Uterus (tissue), 4 donors: ENCODE data around the gene ZFYVE27. TPM values are rescaled to one million over a fixed set of nuclear protein-coding genes. Genes with fewer than 3 reads are reported as not detected.

Source experiments
- DNase-seq, 2 donors: peaks; one replicate each; pipeline ENCODE4 v3.0.0-alpha.2; 2019 to 2020
- H3K27ac ChIP-seq, 2 donors: fragments of 200-600 bp; sonication (generic); 1 replicate in 1 of 2; 2 replicates in 1 of 2; pipeline ENCODE4 v1.5.1; 2016 to 2018
- H3K27me3 ChIP-seq, 2 donors: fragments of 200-600 bp; sonication (generic); one replicate each; pipeline ENCODE4 v1.5.1; 2018 to 2019; ENCODE audit warnings: control low read depth in 1 of 2
- H3K36me3 ChIP-seq, 2 donors: fragments of 200-600 bp; sonication (generic); one replicate each; pipeline ENCODE4 v1.5.1; 2019; ENCODE audit warnings: control low read depth in 1 of 2
- H3K4me1 ChIP-seq, 2 donors: fragments of 200-600 bp; sonication (generic); one replicate each; pipeline ENCODE4 v1.5.1; 2018 to 2019; ENCODE audit warnings: control low read depth in 1 of 2
- H3K4me3 ChIP-seq, 2 donors: fragments of 200-600 bp; sonication (generic); 1 replicate in 1 of 2; 2 replicates in 1 of 2; pipeline ENCODE4 v1.5.1; 2018 to 2019; ENCODE audit warnings: mild to moderate bottlenecking in 1 of 2
- H3K9me3 ChIP-seq, 2 donors: fragments of 200-600 bp; sonication (generic); one replicate each; pipeline ENCODE4 v1.5.1; 2019; ENCODE audit warnings: control low read depth in 1 of 2
- POLR2A ChIP-seq, 2 donors: fragments of 450-650 bp; IDR thresholded peaks; one replicate each; pipeline ENCODE4 v1.6.1; 2016; ENCODE audit warnings: antibody characterized with exemption in 2 of 2, mild to moderate bottlenecking in 1 of 2, moderate library complexity in 1 of 2
- intact Hi-C: fragments of 100-400 bp; cut with DNase I; formaldehyde crosslinking; loops from one replicate; pipeline ENCODE4 v1.15.1; 2023; ENCODE audit warnings: low total_unique reads
- total RNA-seq, 4 donors: library from RNA; depleted of rRNA in 3 of 4; stranded (reverse); fragments of >200 nt in 3 of 4; gene quantifications; one replicate each; pipeline versions ENCODE4 v1.1.0 to v1.2.4, GENCODE V29; 2014 to 2023
- TF ChIP-seq, protein P1 (sequence below), 4 experiments: fragments of 200-600 bp in 2 of 4; fragments of 450-650 bp in 2 of 4; sonication (generic) in 2 of 4; IDR thresholded peaks; one replicate each; pipeline ENCODE4 v1.5.1; 2016 to 2019; ENCODE audit warnings: antibody characterized with exemption in 4 of 4, mild to moderate bottlenecking in 2 of 4, moderate library complexity in 1 of 4
- donor health status: DM: yes; HTN: yes; CAD: no.

Gene ZFYVE27
- total RNA-seq, 4 donors from 2014 or later, result 2.8 to 32.3 (median 16.7) TPM

DNA sequence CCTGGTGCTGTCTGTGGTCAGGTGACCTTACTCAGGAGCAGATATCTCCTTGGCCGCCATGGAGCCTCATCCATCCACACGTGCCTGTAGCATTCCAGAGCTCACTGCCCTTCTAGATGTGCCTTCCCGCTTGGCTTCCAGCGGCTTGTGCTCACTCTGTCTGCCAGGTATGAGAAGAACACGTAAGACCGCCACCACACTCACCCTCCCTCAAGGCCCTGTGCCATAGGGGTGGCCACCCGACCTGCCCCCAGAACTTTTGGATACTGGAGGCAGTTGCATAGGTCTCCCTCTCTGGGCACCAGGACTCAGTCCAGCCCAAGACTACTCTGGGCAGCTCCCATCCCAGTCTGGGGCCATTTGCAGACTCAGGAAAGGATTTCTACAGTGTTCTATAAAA lies 19.3 kb upstream of the ZFYVE27 start:
- H3K4me1 ChIP-seq, result peaks cover 4 to 17% of the 10 kb centered on the region in 2 donors

DNA sequence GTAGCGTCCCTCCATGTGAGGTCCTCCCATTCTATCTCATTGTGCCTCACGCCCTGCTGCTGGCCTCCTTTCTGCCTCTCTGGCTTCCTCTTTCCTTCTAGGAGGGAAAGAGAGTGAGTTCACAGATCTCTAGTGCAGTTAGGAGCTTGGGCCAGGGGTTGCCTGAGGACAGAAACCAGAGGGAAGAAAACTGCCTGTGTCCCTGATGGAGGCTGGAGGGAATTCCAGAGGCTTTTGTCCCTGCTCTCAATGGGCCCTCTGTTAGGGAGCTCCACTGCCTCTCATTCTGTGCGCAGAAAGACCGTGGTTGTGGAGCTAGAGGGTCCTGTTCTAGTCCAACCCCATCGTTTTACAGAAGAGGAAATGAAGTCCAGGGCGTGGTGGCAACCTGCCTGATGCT lies 18.8 kb upstream of the ZFYVE27 start:
- no peak for DNase-seq
- intact Hi-C loops, result no loop called here
- Histone ChIP-seq H3K36me3 (no peaks in the 10 kb centered on the region), H3K4me1 (peaks cover 4 to 17% of the 10 kb centered on the region in 2 donors), H3K4me3 (no peak overlapping the region), H3K27me3 (no peaks in the 10 kb centered on the region), H3K27ac (peak overlapping the region; percentile 72 to 98), H3K9me3 (no peaks in the 10 kb centered on the region)
- no peak for TF ChIP-seq POLR2A (IDR thresholded peaks at IDR 0.05)
- TF ChIP-seq, protein P1, sequence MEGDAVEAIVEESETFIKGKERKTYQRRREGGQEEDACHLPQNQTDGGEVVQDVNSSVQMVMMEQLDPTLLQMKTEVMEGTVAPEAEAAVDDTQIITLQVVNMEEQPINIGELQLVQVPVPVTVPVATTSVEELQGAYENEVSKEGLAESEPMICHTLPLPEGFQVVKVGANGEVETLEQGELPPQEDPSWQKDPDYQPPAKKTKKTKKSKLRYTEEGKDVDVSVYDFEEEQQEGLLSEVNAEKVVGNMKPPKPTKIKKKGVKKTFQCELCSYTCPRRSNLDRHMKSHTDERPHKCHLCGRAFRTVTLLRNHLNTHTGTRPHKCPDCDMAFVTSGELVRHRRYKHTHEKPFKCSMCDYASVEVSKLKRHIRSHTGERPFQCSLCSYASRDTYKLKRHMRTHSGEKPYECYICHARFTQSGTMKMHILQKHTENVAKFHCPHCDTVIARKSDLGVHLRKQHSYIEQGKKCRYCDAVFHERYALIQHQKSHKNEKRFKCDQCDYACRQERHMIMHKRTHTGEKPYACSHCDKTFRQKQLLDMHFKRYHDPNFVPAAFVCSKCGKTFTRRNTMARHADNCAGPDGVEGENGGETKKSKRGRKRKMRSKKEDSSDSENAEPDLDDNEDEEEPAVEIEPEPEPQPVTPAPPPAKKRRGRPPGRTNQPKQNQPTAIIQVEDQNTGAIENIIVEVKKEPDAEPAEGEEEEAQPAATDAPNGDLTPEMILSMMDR (IDR thresholded peaks at IDR 0.05), result no peak

More for the DNA sequence above, 19.3 kb upstream of the ZFYVE27 start:
- no peak overlapping the region for H3K4me3 ChIP-seq
- no peak for TF ChIP-seq POLR2A (IDR thresholded peaks at IDR 0.05)
- TF ChIP-seq, protein P1 (IDR thresholded peaks at IDR 0.05), result no peak
- no peaks in the 10 kb centered on the region for H3K27me3 ChIP-seq
- no peak for DNase-seq
- intact Hi-C loops, result no loop called here
- no peaks in the 10 kb centered on the region for H3K36me3 ChIP-seq
- peak overlapping the region; percentile 72 to 98 for H3K27ac ChIP-seq
- no peaks in the 10 kb centered on the region for H3K9me3 ChIP-seq

DNA sequence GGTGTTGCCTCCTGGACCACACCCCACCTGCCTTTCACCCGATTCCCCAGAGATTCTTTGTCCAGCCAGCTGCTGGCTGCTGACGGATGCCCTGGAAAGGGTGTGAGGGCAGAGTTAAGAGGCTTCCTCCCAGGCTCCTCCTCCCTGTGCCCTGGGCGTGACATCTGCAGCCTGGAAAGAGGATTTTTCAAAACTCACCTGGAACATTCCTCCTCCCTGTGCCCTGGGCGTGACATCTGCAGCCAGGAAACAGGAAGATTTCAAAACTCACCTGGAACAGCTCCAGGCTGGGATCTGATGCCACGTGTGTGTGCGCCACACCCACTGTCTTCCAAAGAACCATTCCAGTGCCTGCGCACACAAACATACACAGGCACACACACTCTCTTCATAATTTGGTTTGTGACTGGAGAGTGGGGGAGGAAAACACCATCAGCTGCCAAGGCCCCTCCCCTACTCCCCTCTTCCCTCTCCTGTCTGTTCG lies 18.2 kb upstream of the ZFYVE27 start:
- intact Hi-C loops, result no loop called here
- H3K27me3 ChIP-seq, result no peaks in the 10 kb centered on the region
- peaks cover 4 to 17% of the 10 kb centered on the region in 2 donors for H3K4me1 ChIP-seq

DNA sequence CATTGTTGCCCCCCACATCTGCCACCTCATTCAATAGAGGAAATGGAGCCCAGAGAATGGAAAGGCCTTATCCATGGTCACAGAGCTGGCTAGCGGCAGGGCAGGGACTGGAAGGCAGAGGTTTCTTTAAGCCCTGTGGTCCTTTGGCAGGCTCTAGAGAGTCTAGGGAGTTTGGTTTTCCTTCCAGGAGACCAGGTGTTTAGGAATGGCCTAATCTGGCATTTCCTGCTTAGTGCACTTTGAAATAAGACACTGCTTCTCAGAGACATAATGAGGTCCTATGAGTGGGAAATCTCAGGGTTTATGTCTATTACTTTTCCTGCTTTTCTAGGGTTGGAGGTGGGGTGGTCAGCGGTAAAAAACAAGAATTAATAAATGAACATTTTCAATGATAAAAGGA lies 17.3 kb upstream of the ZFYVE27 start:
- H3K4me3 ChIP-seq, result no peak overlapping the region
- intact Hi-C loops, result no loop called here

More for the DNA sequence above, 18.2 kb upstream of the ZFYVE27 start:
- peak; percentile 73 to 76 for DNase-seq
- Histone ChIP-seq H3K27ac (peak overlapping the region; percentile 72 to 98), H3K36me3 (no peaks in the 10 kb centered on the region), H3K4me3 (no peak overlapping the region), H3K9me3 (no peaks in the 10 kb centered on the region)
- TF ChIP-seq, protein P1 (IDR thresholded peaks at IDR 0.05), result no peak
- no peak for TF ChIP-seq POLR2A (IDR thresholded peaks at IDR 0.05)

More for the DNA sequence above, 17.3 kb upstream of the ZFYVE27 start:
- DNase-seq, result no peak
- Histone ChIP-seq H3K27me3 (no peaks in the 10 kb centered on the region), H3K36me3 (no peaks in the 10 kb centered on the region), H3K9me3 (no peaks in the 10 kb centered on the region), H3K27ac (peak overlapping the region; percentile 72 to 98), H3K4me1 (peaks cover 4 to 17% of the 10 kb centered on the region in 2 donors)
- TF ChIP-seq POLR2A (IDR thresholded peaks at IDR 0.05), result no peak
- TF ChIP-seq, protein P1 (IDR thresholded peaks at IDR 0.05), result no peak
